ENCODE results near the gene RAD18. TPM values are rescaled to one million over a fixed set of nuclear protein-coding genes. Genes with fewer than 3 reads are reported as not detected.

Gene RAD18
- total and polyA plus RNA-seq, 9 donors = 2.9 to 9.2 (median 7.8) TPM

GRCh38 chr3:8835385-8835784 lies 127.9 kb downstream of the RAD18 start:
- Histone ChIP-seq H3K27me3 (no peaks in the 10 kb centered on the region), H3K4me3 (no peak overlapping the region), H3K36me3 (no peaks in the 10 kb centered on the region), H3K4me1 (ENCODE audit: insufficient read depth) (no peaks in the 10 kb centered on the region), H3K27ac (no peak overlapping the region), H3K9me3 (no peaks in the 10 kb centered on the region)
- no peak for TF ChIP-seq EP300 (IDR thresholded peaks at IDR 0.05)
- TF ChIP-seq POLR2A (IDR thresholded peaks at IDR 0.05) = no peak
- TF ChIP-seq, protein P1, sequence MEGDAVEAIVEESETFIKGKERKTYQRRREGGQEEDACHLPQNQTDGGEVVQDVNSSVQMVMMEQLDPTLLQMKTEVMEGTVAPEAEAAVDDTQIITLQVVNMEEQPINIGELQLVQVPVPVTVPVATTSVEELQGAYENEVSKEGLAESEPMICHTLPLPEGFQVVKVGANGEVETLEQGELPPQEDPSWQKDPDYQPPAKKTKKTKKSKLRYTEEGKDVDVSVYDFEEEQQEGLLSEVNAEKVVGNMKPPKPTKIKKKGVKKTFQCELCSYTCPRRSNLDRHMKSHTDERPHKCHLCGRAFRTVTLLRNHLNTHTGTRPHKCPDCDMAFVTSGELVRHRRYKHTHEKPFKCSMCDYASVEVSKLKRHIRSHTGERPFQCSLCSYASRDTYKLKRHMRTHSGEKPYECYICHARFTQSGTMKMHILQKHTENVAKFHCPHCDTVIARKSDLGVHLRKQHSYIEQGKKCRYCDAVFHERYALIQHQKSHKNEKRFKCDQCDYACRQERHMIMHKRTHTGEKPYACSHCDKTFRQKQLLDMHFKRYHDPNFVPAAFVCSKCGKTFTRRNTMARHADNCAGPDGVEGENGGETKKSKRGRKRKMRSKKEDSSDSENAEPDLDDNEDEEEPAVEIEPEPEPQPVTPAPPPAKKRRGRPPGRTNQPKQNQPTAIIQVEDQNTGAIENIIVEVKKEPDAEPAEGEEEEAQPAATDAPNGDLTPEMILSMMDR (IDR thresholded peaks at IDR 0.05) = no peak
- 80 to 83% (median 81%) methylated on average over 4 of the region's 4 CpGs for WGBS, 3 donors
- DNase-seq = no peak
- intact Hi-C loops (cut with DNase I) = no loop called here

- TF ChIP-seq POLR2A (IDR thresholded peaks at IDR 0.05) = no peak
- TF ChIP-seq EP300 (IDR thresholded peaks at IDR 0.05) = no peak
- TF ChIP-seq, protein P1 (IDR thresholded peaks at IDR 0.05) = no peak
- Histone ChIP-seq H3K36me3 (no peaks in the 10 kb centered on the region), H3K27me3 (no peaks in the 10 kb centered on the region), H3K4me1 (ENCODE audit: insufficient read depth) (no peaks in the 10 kb centered on the region), H3K27ac (no peak overlapping the region), H3K9me3 (no peaks in the 10 kb centered on the region), H3K4me3 (no peak overlapping the region)
- 89 to 92% (median 92%) methylated on average over 6 of the region's 6 CpGs for WGBS, 3 donors
- intact Hi-C loops (cut with DNase I) = no loop called here
- DNase-seq = no peak
These were observed 128.3 kb downstream of the RAD18 start for GRCh38 chr3:8834974-8835373.

- H3K36me3 ChIP-seq = no peaks in the 10 kb centered on the region
- no peak for TF ChIP-seq EP300 (IDR thresholded peaks at IDR 0.05)
- TF ChIP-seq POLR2A (IDR thresholded peaks at IDR 0.05) = no peak
- TF ChIP-seq, protein P1 (IDR thresholded peaks at IDR 0.05) = no peak
- H3K27me3 ChIP-seq = no peaks in the 10 kb centered on the region
- no peaks in the 10 kb centered on the region for H3K4me1 ChIP-seq (ENCODE audit: insufficient read depth)
- H3K9me3 ChIP-seq = no peaks in the 10 kb centered on the region
- no peak overlapping the region for H3K27ac ChIP-seq
- no peak overlapping the region for H3K4me3 ChIP-seq
- DNase-seq = no peak
- WGBS, 3 donors = 92 to 98% (median 96%) methylated on average over 1 of the region's 1 CpG
- intact Hi-C loops (cut with DNase I) = no loop called here
These were observed 135.6 kb downstream of the RAD18 start for GRCh38 chr3:8827641-8828040.

Small RNA genes within 50 kb of the gene (small RNA-seq; reads per million reads assigned to genes)
- not detected for gene RF00416

Other genes with a start within 250 kb of the RAD18 start
- under 1 TPM in 1 of 7 donors, not detected in 6; 0.23 TPM for gene CAV3, start 229.7 kb downstream of the RAD18 start, total RNA-seq
- under 1 TPM in 1 of 2 donors, not detected in 1; 0.15 TPM for gene CAV3, start 229.7 kb downstream of the RAD18 start, polyA plus RNA-seq
- 10 to 100 TPM in 1 of 7 donors, 1 to 10 TPM in 3, under 1 TPM in 3; 0.27 to 14.9 (median 1.1) TPM for gene OXTR, start 193.9 kb downstream of the RAD18 start, total RNA-seq
- 1 to 10 TPM; 4.9 to 5.0 TPM for gene OXTR, start 193.9 kb downstream of the RAD18 start, polyA plus RNA-seq

Data from ovary (tissue), 9 donors.